GM20000 (cell line): ENCODE results near the gene METTL13.

Experiments
- DNase-seq: peaks from one replicate; pipeline ENCODE4 v3.0.0; 2012; ENCODE audit warnings: low spot score
- TF ChIP-seq, protein P1 (sequence below): IDR thresholded peaks from 2 replicates; pipeline ENCODE4 v1.5.1; 2012; ENCODE audit warnings: mild to moderate bottlenecking, control low read depth; ENCODE audit errors: extremely low read depth, missing control alignments

METTL13 gene

GRCh38 chr1:171786534-171786933 lies 5.1 kb downstream of the METTL13 start:
- TF ChIP-seq, protein P1, sequence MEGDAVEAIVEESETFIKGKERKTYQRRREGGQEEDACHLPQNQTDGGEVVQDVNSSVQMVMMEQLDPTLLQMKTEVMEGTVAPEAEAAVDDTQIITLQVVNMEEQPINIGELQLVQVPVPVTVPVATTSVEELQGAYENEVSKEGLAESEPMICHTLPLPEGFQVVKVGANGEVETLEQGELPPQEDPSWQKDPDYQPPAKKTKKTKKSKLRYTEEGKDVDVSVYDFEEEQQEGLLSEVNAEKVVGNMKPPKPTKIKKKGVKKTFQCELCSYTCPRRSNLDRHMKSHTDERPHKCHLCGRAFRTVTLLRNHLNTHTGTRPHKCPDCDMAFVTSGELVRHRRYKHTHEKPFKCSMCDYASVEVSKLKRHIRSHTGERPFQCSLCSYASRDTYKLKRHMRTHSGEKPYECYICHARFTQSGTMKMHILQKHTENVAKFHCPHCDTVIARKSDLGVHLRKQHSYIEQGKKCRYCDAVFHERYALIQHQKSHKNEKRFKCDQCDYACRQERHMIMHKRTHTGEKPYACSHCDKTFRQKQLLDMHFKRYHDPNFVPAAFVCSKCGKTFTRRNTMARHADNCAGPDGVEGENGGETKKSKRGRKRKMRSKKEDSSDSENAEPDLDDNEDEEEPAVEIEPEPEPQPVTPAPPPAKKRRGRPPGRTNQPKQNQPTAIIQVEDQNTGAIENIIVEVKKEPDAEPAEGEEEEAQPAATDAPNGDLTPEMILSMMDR, result no peak

DNA sequence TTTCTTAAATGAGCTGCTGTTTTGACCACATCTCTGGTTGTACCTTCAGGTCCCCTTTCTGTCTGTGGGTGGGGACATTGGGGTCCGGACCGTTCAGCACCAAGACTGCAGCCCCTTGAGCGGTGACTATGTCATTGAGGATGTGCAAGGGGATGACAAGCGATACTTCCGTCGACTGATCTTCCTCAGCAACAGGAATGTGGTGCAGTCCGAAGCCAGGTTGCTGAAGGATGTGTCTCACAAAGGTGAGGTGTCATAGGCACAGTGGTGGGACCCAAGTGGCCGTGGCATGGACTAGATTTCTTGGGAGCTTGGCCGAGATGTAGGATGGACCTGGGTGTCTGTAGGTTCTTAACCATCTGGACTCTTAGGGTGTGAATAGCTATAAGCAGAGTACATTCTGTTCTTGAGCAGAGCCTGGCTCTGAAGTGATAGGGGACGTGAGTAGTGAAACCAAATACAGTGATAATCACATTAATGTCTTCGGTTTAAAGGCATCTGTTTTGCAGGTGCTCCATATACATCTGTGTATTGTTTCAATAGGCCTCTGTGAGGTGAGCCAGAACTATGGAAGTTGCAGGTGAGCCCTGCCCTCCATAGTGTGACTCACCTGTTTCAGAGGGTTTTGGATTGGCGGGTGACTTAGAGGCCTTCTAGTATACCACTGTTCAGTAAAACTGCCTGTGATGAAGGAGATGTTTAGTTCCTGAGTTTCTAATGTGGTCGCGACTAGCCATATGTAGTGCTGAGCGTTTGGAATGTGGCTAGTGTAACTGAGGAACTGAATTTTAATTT lies 6.4 kb downstream of the METTL13 start:
- TF ChIP-seq, protein P1, result no peak
- no peak for DNase-seq

More at GRCh38 chr1:171786534-171786933, 5.1 kb downstream of the METTL13 start:
- no peak for DNase-seq

DNA sequence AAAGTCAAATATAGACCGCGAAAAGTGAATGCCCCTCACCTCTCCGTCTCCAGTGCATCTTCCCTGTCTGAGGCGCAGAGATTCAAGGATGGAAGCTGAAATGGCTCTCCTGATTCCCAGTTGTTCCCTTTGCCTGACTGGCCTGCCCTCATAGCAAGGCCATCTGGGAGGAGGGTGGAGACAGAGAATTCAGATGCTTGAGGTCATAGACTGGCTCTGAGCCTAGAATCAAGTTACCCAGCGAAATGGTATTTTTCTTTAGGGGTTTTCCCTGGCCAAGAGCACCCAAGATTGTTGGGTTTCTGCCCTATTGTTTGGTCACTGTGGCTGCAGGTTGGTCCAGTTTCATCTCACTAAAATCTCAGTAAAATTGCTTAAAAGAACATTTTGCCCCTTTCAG lies 7.2 kb downstream of the METTL13 start:
- TF ChIP-seq, protein P1, result no peak
- no peak for DNase-seq

DNA sequence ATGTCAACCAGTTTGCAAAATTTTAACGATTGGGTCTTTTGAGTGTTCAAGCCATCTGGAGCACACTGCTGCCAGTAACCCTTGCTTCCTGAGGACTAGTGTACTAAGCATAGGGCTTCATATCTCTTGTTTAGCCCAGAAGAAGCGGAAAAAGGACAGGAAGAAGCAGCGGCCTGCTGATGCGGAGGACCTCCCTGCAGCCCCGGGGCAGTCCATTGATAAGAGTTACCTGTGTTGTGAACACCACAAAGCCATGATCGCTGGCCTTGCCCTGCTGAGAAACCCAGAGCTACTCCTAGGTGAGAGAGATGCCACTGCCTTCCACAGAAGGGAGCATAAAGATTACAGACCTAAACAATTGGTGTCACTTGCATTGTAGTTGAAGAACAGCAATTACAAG lies 8.9 kb downstream of the METTL13 start:
- TF ChIP-seq, protein P1, result no peak
- DNase-seq, result no peak

GRCh38 chr1:171792656-171793369 lies 11.4 kb downstream of the METTL13 start:
- TF ChIP-seq, protein P1, result no peak
- DNase-seq, result no peak

DNA sequence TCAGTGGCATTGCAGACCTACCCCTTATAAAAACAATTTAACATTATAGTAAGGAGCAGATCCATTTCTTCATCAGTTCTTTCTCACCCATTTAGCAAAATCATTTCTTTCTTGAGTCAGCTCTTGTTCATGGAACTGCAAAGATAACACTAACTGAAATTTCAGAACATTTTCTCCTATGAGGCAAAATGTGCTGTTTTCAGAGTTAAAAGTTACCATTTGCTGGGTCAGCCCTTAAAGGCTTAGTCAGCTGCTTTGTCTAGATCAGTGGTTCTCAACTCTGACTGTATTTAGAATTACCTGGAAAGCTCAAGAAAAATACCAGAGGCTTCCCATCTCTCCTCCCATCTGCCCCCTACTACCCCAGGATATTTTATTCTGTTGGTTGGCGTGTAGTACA lies 12.2 kb downstream of the METTL13 start:
- DNase-seq, result no peak
- TF ChIP-seq, protein P1, result no peak

DNA sequence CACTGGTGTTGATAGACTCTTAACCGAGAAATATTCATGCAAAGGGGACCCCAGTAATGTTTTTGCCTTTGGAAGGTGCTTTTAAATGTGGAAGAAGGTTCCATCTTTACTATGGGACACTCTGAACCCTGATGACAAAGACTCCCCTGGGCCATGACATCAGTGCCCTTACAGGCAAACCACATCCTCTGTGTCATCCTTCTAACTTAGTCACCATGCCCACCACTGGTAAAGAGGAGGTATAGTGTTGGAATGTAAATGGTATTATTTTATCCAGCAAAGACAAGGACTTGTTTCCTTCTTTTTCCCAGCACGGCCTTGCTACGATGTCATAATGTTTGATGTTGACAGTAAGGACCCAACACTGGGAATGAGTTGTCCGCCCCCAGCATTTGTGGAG lies 12.6 kb downstream of the METTL13 start:
- no peak for DNase-seq
- TF ChIP-seq, protein P1, result no peak
